B cell (primary cell): Measurements from ENCODE around the gene ZMYND8. TPM values are rescaled to one million over a fixed set of nuclear protein-coding genes. Genes with fewer than 3 reads are reported as not detected.

Experiments
- ATAC-seq: fragments of 200-7000 bp; cut with Tn5 transposase; one replicate; pipeline ENCODE4 v1.10.0; 2021; ENCODE audit warnings: low read depth, mild to moderate bottlenecking, moderate number of reproducible peaks, moderate library complexity
- CTCF ChIA-PET: fragments of 350-600 bp; sonication (Branson Sonifier 250); formaldehyde crosslinking; loops from one replicate; lab custom pipeline; 2021; ENCODE audit warnings: antibody characterized with exemption, inconsistent platforms; lab: Charles Lee
- POLR2A ChIA-PET: fragments of 350-600 bp; sonication (Branson Sonifier 250); formaldehyde crosslinking; loops from one replicate; lab custom pipeline; 2021; ENCODE audit warnings: antibody characterized with exemption; lab: Charles Lee
- DNase-seq: peaks from one replicate; pipeline ENCODE4 v3.0.0; 2013
- H2AFZ ChIP-seq: 2 replicates; pipeline ENCODE4 v1.6.1; 2012; ENCODE audit warnings: mild to moderate bottlenecking, low read depth, low read length; ENCODE audit not compliant: insufficient read depth, poor library complexity, severe bottlenecking
- H3K27ac ChIP-seq, 2 donors: 1 replicate in 1 of 2; 2 replicates in 1 of 2; pipeline ENCODE4 v1.5.1; 2012 to 2013; ENCODE audit warnings: low read length in 2 of 2, mild to moderate bottlenecking in 2 of 2, moderate library complexity in 1 of 2
- H3K27me3 ChIP-seq, 4 experiments: fragments of 200-600 bp in 1 of 4; sonication (generic) in 1 of 4; replicated peaks in 1 of 4; 1 replicate in 2 of 4; 2 replicates in 2 of 4; pipeline versions ENCODE4 v1.6.1 to v1.7.0; 2013 to 2016; ENCODE audit warnings: low read length in 3 of 4, mild to moderate bottlenecking in 2 of 4, mixed read lengths in 1 of 4, moderate library complexity in 1 of 4; ENCODE audit not compliant: insufficient read depth in 4 of 4, control insufficient read depth in 3 of 4; ENCODE audit errors: control extremely low read depth in 1 of 4
- H3K36me3 ChIP-seq, 2 experiments: replicated peaks in 1 of 2; 1 replicate in 1 of 2; 2 replicates in 1 of 2; pipeline versions ENCODE4 v1.6.1 to v1.7.1; 2013; ENCODE audit warnings: low read length in 1 of 2; ENCODE audit not compliant: insufficient read depth in 2 of 2, control insufficient read depth in 1 of 2; ENCODE audit errors: control extremely low read depth in 1 of 2, extremely low read depth in 1 of 2
- H3K4me1 ChIP-seq, 2 donors: fragments of 200-600 bp in 1 of 2; sonication (generic) in 1 of 2; 1 replicate in 1 of 2; 2 replicates in 1 of 2; pipeline versions ENCODE4 v1.5.1 to v1.6.1; 2013 to 2017; ENCODE audit warnings: low read length in 2 of 2; ENCODE audit not compliant: control insufficient read depth in 2 of 2, insufficient read depth in 2 of 2
- H3K4me2 ChIP-seq: replicated peaks from 2 replicates; pipeline ENCODE3; 2012; ENCODE audit warnings: mild to moderate bottlenecking, low read depth, low read length; ENCODE audit not compliant: poor library complexity, severe bottlenecking
- H3K4me3 ChIP-seq, 5 experiments: fragments of 200-600 bp in 1 of 5; sonication (generic) in 1 of 5; 1 replicate in 3 of 5; 2 replicates in 2 of 5; pipeline versions ENCODE4 v1.5.1 to v1.7.0; 2011 to 2016; ENCODE audit warnings: low read length in 4 of 5, mild to moderate bottlenecking in 4 of 5, low read depth in 2 of 5, control low read depth in 1 of 5, moderate library complexity in 1 of 5; ENCODE audit not compliant: insufficient read depth in 1 of 5; ENCODE audit errors: control extremely low read depth in 1 of 5, extremely low read depth in 1 of 5
- H3K79me2 ChIP-seq: fragments of 200-600 bp; sonication (generic); one replicate; pipeline ENCODE4 v1.6.0; 2016; ENCODE audit warnings: low read length; ENCODE audit not compliant: control insufficient read depth, insufficient read depth
- H3K9ac ChIP-seq: fragments of 200-600 bp; sonication (generic); 2 replicates; pipeline ENCODE4 v1.6.1; 2017; ENCODE audit warnings: mild to moderate bottlenecking, low read length, moderate library complexity
- H3K9me3 ChIP-seq, 3 donors: one replicate each; pipeline versions ENCODE4 v1.6.1 to v1.7.1; 2013; ENCODE audit warnings: low read length in 2 of 3; ENCODE audit not compliant: control insufficient read depth in 2 of 3, insufficient read depth in 1 of 3; ENCODE audit errors: control extremely low read depth in 1 of 3
- H4K20me1 ChIP-seq: 2 replicates; pipeline ENCODE4 v1.6.0; 2012; ENCODE audit warnings: mild to moderate bottlenecking, low read length; ENCODE audit not compliant: insufficient read depth, control insufficient read depth, poor library complexity, severe bottlenecking
- H3K27ac Mint-ChIP-seq: one replicate; pipeline ENCODE4 v1.8.0; 2021; ENCODE audit warnings: mixed read lengths
- H3K27me3 Mint-ChIP-seq: one replicate; pipeline ENCODE4 v1.8.0; 2021; ENCODE audit warnings: mixed read lengths
- H3K4me1 Mint-ChIP-seq: one replicate; pipeline ENCODE4 v1.8.0; 2021; ENCODE audit warnings: mixed read lengths
- H3K4me3 Mint-ChIP-seq: one replicate; pipeline ENCODE4 v1.8.0; 2021; ENCODE audit warnings: mixed read lengths
- H3K9me3 Mint-ChIP-seq: one replicate; pipeline ENCODE4 v1.8.0; 2022; ENCODE audit warnings: mixed read lengths; ENCODE audit not compliant: insufficient read depth
- EZH2 ChIP-seq: IDR thresholded peaks from 2 replicates; pipeline ENCODE4 v1.6.1; 2012; ENCODE audit warnings: borderline replicate concordance, low read depth, mild to moderate bottlenecking, moderate library complexity, low read length; ENCODE audit not compliant: insufficient read depth, poor library complexity, severe bottlenecking
- WGBS: methylation state at CpG from one replicate; pipeline ENCODE4 v1.1.5; 2013; ENCODE audit warnings: missing lambda C conversion rate; ENCODE audit not compliant: insufficient coverage; 5-methylcytosine and 5-hydroxymethylcytosine counted together
- intact Hi-C: fragments of 100-400 bp; cut with micrococcal nuclease; formaldehyde crosslinking; loops from one replicate; pipeline ENCODE4 v1.10.0; 2022
- polyA plus RNA-seq: library from polyadenylated mRNA; depleted of rRNA; stranded (reverse); fragments of >200 nt; gene quantifications from 2 replicates; pipeline ENCODE4 v1.2.3, GENCODE V29; 2012
- total RNA-seq, 2 donors: library from RNA; stranded (reverse); fragments of 120-200 nt in 1 of 2; gene quantifications; 1 replicate in 1 of 2; 2 replicates in 1 of 2; pipeline versions ENCODE4 v1.2.3 to v1.2.4, GENCODE V29; 2013 to 2022
- TF ChIP-seq, protein P1 (sequence below): fragments of 200-600 bp; IDR thresholded peaks from one replicate; pipeline ENCODE4 v1.8.0; 2022; ENCODE audit warnings: antibody characterized with exemption, mild to moderate bottlenecking

ZMYND8 gene
- total and polyA plus RNA-seq, 2 donors (not counting 1 experiment from before 2014, with no cell fraction given) = 20.3 to 67.2 TPM

DNA sequence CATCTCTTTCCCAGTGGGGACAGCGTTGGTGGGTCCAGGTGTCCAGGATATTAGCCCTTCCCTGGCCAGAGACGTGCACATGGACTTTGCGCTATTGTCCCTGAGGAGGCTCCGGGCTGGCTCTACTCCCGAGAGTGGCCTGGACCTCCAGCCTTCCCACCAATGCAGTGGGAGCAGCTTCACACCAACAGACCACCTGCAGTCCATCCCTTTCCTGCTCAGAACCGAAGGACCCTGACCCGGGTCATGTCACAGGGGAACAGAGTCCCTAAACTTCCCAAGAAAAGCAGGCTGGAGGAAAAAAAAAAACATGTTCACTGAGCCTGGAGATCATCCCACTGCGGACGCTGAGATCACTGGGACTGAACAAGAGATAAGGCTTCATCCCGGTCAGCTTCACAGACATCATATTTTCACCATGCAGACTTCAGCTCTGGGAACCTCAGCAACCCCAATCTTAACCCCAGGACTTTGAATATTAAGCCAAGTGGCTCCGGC is 18.3 kb downstream of the ZMYND8 start:
- ATAC-seq (no peak), DNase-seq (no peak)
- Mint-ChIP-seq H3K27ac (no peak overlapping the region), H3K9me3 (no peaks in the 10 kb centered on the region), H3K27me3 (no peaks in the 10 kb centered on the region), H3K4me1 (peaks cover 35% of the 10 kb centered on the region), H3K4me3 (no peak overlapping the region)
- no peaks in the 10 kb centered on the region for H3K27me3 ChIP-seq
- H3K36me3 ChIP-seq = peaks cover 6 to 47% of the 10 kb centered on the region in 2 experiments
- H4K20me1 ChIP-seq = peaks cover 63% of the 10 kb centered on the region
- no peak overlapping the region for H3K4me3 ChIP-seq
- H3K4me2 ChIP-seq = no peak overlapping the region
- no peaks in the 10 kb centered on the region for H3K9me3 ChIP-seq
- POLR2A ChIA-PET = interaction anchor here (0.7 kb wide), 1 partner anchor 33 kb away, joined by 3 read pairs; no protein-coding TSS in a partner anchor
- TF ChIP-seq, protein P1, sequence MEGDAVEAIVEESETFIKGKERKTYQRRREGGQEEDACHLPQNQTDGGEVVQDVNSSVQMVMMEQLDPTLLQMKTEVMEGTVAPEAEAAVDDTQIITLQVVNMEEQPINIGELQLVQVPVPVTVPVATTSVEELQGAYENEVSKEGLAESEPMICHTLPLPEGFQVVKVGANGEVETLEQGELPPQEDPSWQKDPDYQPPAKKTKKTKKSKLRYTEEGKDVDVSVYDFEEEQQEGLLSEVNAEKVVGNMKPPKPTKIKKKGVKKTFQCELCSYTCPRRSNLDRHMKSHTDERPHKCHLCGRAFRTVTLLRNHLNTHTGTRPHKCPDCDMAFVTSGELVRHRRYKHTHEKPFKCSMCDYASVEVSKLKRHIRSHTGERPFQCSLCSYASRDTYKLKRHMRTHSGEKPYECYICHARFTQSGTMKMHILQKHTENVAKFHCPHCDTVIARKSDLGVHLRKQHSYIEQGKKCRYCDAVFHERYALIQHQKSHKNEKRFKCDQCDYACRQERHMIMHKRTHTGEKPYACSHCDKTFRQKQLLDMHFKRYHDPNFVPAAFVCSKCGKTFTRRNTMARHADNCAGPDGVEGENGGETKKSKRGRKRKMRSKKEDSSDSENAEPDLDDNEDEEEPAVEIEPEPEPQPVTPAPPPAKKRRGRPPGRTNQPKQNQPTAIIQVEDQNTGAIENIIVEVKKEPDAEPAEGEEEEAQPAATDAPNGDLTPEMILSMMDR = no peak
- TF ChIP-seq EZH2 = no peak
- H3K79me2 ChIP-seq = peaks cover 99% of the 10 kb centered on the region
- no peak overlapping the region for H3K9ac ChIP-seq
- peaks cover 4 to 18% of the 10 kb centered on the region in 2 donors for H3K4me1 ChIP-seq
- CTCF ChIA-PET = interaction anchor here (1.5 to 1.9 kb wide), 2 partner anchors 13 to 46 kb away, joined by 3 to 15 read pairs; no protein-coding TSS in a partner anchor
- intact Hi-C loops = no loop called here
- no peak overlapping the region for H3K27ac ChIP-seq
- WGBS = 95% methylated on average over 11 of the region's 11 CpGs
- no peak overlapping the region for H2AFZ ChIP-seq

DNA sequence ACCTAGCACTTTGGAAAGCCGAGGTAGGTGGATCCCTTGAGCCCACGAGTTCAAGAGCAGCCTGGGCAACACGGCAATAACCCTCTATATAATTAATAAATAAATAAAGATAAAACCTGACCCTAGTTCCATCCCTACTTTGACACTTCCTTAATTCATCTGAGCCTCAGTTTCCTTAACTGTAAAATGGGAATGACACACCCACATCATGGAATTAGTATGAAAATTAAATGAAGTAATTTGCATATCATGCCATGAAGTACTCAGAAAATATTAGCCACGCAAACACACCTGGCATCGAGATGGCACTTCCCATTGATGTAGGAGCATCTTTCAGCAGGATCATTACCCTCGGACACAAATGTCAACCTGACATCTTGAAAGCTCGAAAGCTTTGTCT is 19.1 kb downstream of the ZMYND8 start:
- H3K27me3 Mint-ChIP-seq = no peaks in the 10 kb centered on the region
- WGBS = 97% methylated on average over 4 of the region's 7 CpGs
- no peak for ATAC-seq
- Histone ChIP-seq H3K9ac (no peak overlapping the region), H2AFZ (no peak overlapping the region), H3K27ac (no peak overlapping the region), H3K4me1 (peaks cover 4 to 18% of the 10 kb centered on the region in 2 donors), H4K20me1 (peaks cover 71% of the 10 kb centered on the region), H3K27me3 (no peaks in the 10 kb centered on the region), H3K4me3 (no peak overlapping the region), H3K9me3 (no peaks in the 10 kb centered on the region), H3K4me2 (no peak overlapping the region), H3K36me3 (peaks cover 8 to 47% of the 10 kb centered on the region in 2 experiments), H3K79me2 (peaks cover 99% of the 10 kb centered on the region)
- H3K9me3 Mint-ChIP-seq = no peaks in the 10 kb centered on the region
- intact Hi-C loops = no loop called here
- POLR2A ChIA-PET = no interaction called here
- H3K4me3 Mint-ChIP-seq = no peak overlapping the region
- CTCF ChIA-PET = no interaction called here
- TF ChIP-seq, protein P1 = no peak
- TF ChIP-seq EZH2 = no peak
- no peak overlapping the region for H3K27ac Mint-ChIP-seq
- no peak for DNase-seq
- H3K4me1 Mint-ChIP-seq = peaks cover 40% of the 10 kb centered on the region
